Measurements from ENCODE around the gene OGFOD2. TPM values are rescaled to one million over a fixed set of nuclear protein-coding genes. Genes with fewer than 3 reads are reported as not detected.

The OGFOD2 gene
- total RNA-seq, 4 donors from 2014 or later, result 5.9 to 16.3 (median 15.5) TPM

GRCh38 chr12:122986258-122986871, 11.3 kb downstream of the OGFOD2 start:
- no peak overlapping the region for H3K27ac ChIP-seq
- H3K9me3 ChIP-seq, result no peaks in the 10 kb centered on the region
- intact Hi-C loops (cut with DNase I), result no loop called here
- H3K4me1 ChIP-seq, result peaks cover 9 to 37% of the 10 kb centered on the region in 2 donors
- H3K36me3 ChIP-seq, result no peaks in the 10 kb centered on the region
- DNase-seq, result no peak
- 95 to 98% methylated on average over 20 to 29 of the region's 40 CpGs for WGBS, 2 donors
- TF ChIP-seq CTCF (IDR thresholded peaks at IDR 0.05) (no peak), POLR2A (IDR thresholded peaks at IDR 0.05) (no peak)
- H3K27me3 ChIP-seq, result no peaks in the 10 kb centered on the region
- H3K4me3 ChIP-seq (replicated peaks in 1 of 3), result no peak overlapping the region

- no peak for TF ChIP-seq CTCF (IDR thresholded peaks at IDR 0.05)
- no peak for TF ChIP-seq POLR2A (IDR thresholded peaks at IDR 0.05)
- Histone ChIP-seq H3K27ac (no peak overlapping the region), H3K36me3 (no peaks in the 10 kb centered on the region), H3K4me1 (peaks cover 0 to 27% of the 10 kb centered on the region in 2 donors), H3K9me3 (no peaks in the 10 kb centered on the region), H3K27me3 (no peaks in the 10 kb centered on the region), H3K4me3 (replicated peaks in 1 of 3) (no peak overlapping the region)
- DNase-seq, result no peak
- WGBS, 2 donors, result 95 to 96% methylated on average over 23 to 25 of the region's 39 CpGs
- intact Hi-C loops (cut with DNase I), result no loop called here
These were observed 12.3 kb downstream of the OGFOD2 start for GRCh38 chr12:122987086-122987951.

- no peaks in the 10 kb centered on the region for H3K9me3 ChIP-seq
- no peak for TF ChIP-seq CTCF (IDR thresholded peaks at IDR 0.05)
- TF ChIP-seq POLR2A (IDR thresholded peaks at IDR 0.05), result no peak
- peaks cover 0 to 20% of the 10 kb centered on the region in 2 donors for H3K4me1 ChIP-seq
- no peak for DNase-seq
- H3K4me3 ChIP-seq (replicated peaks in 1 of 3), result no peak overlapping the region
- intact Hi-C loops (cut with DNase I), result no loop called here
- WGBS, 2 donors, result 88 to 96% methylated on average over 7 to 9 of the region's 13 CpGs
- no peaks in the 10 kb centered on the region for H3K36me3 ChIP-seq
- H3K27ac ChIP-seq, result no peak overlapping the region
- no peaks in the 10 kb centered on the region for H3K27me3 ChIP-seq
These were observed 13.0 kb downstream of the OGFOD2 start for GRCh38 chr12:122988036-122988435.

- intact Hi-C loops (cut with DNase I), result no loop called here
- H3K4me1 ChIP-seq, result peaks cover 0 to 15% of the 10 kb centered on the region in 2 donors
- H3K9me3 ChIP-seq, result no peaks in the 10 kb centered on the region
- DNase-seq, result no peak
- no peaks in the 10 kb centered on the region for H3K36me3 ChIP-seq
- WGBS, 2 donors, result 88 to 95% methylated on average over 16 to 21 of the region's 21 CpGs
- no peak overlapping the region for H3K27ac ChIP-seq
- no peaks in the 10 kb centered on the region for H3K27me3 ChIP-seq
- H3K4me3 ChIP-seq (replicated peaks in 1 of 3), result no peak overlapping the region
- no peak for TF ChIP-seq POLR2A (IDR thresholded peaks at IDR 0.05)
- TF ChIP-seq CTCF (IDR thresholded peaks at IDR 0.05), result no peak
These were observed 13.7 kb downstream of the OGFOD2 start for GRCh38 chr12:122988612-122989212.

Measured in thyroid gland (tissue), 4 donors.